ENCODE measurements around the gene IL11. TPM values are rescaled to one million over a fixed set of nuclear protein-coding genes. Genes with fewer than 3 reads are reported as not detected.

The IL11 gene
- not detected for total RNA-seq
- long read RNA-seq: 0 reads

- Histone ChIP-seq H3K36me3 (no peaks in the 10 kb centered on the region), H3K4me3 (no peak within 1 kb of the TSS), H3K4me1 (no peaks in the 10 kb centered on the region), H3K27ac (no peak within 1 kb of the TSS), H3K9me3 (no peaks in the 10 kb centered on the region), H3K27me3 (peaks cover 0 to 17% of the 10 kb centered on the region in 2 donors)
- DNase-seq: no peak
- 5% methylated on average over 29 of the region's 32 CpGs for WGBS (ENCODE audit: insufficient coverage, low coverage, low lambda C conversion rate, missing lambda C conversion rate)
- TF ChIP-seq POLR2A (IDR thresholded peaks at IDR 0.05): no peak
- no peak for TF ChIP-seq CTCF (IDR thresholded peaks at IDR 0.05)
- intact Hi-C loops (cut with DNase I): loop anchor here in 1 of 2 donors (10.0 kb wide), 1 partner anchor 76 kb away; no protein-coding TSS in a partner anchor
- no peak for ATAC-seq
These were observed at the start of gene IL11 for GRCh38 chr19:55370305-55370988. TSS of gene IL11 (minus strand) at chr19:55370463. CDS start at chr19:55370310, 153 bp downstream.

GRCh38 chr19:55419624-55420236 lies 49.5 kb upstream of the IL11 start:
- intact Hi-C loops (cut with DNase I): loop anchor here (10.0 kb wide), 2 partner anchors 125 to 275 kb away; partner anchors contain the start of gene TNNT1 (in 2 of the 2)
- H3K9me3 ChIP-seq: no peaks in the 10 kb centered on the region
- H3K4me3 ChIP-seq: no peak overlapping the region

GRCh38 chr19:55419103-55419502 lies 48.8 kb upstream of the IL11 start:
- intact Hi-C loops (cut with DNase I): loop anchor here in 1 of 2 donors (10.0 kb wide), 2 partner anchors 124 to 274 kb away; partner anchors contain the start of gene TNNT1

More at GRCh38 chr19:55419624-55420236, 49.5 kb upstream of the IL11 start:
- no peaks in the 10 kb centered on the region for H3K36me3 ChIP-seq
- ATAC-seq: peak in 1 of 4 donors; percentile 29
- no peaks in the 10 kb centered on the region for H3K27me3 ChIP-seq
- TF ChIP-seq POLR2A (IDR thresholded peaks at IDR 0.05) (no peak), CTCF (IDR thresholded peaks at IDR 0.05) (no peak)
- no peak overlapping the region for H3K27ac ChIP-seq
- H3K4me1 ChIP-seq: no peaks in the 10 kb centered on the region
- no peak for DNase-seq
- 56% methylated on average over 1 of the region's 5 CpGs for WGBS (ENCODE audit: insufficient coverage, low coverage, low lambda C conversion rate, missing lambda C conversion rate)

GRCh38 chr19:55418185-55418584 lies 47.9 kb upstream of the IL11 start:
- WGBS (ENCODE audit: insufficient coverage, low coverage, low lambda C conversion rate, missing lambda C conversion rate): 1% methylated on average over 6 of the region's 7 CpGs
- DNase-seq (peak in 2 of 3 donors; percentile 35 to 61), ATAC-seq (peak; percentile 90 to 98 (median 92))
- no peaks in the 10 kb centered on the region for H3K9me3 ChIP-seq
- no peak overlapping the region for H3K27ac ChIP-seq
- H3K27me3 ChIP-seq: no peaks in the 10 kb centered on the region
- TF ChIP-seq CTCF (IDR thresholded peaks at IDR 0.05): peak; percentile 68 to 81 (median 72)
- no peak for TF ChIP-seq POLR2A (IDR thresholded peaks at IDR 0.05)
- H3K4me1 ChIP-seq: no peaks in the 10 kb centered on the region
- intact Hi-C loops (cut with DNase I): loop anchor here in 1 of 2 donors (10.0 kb wide), 2 partner anchors 123 to 273 kb away; partner anchors contain the start of gene TNNT1
- H3K4me3 ChIP-seq: no peak overlapping the region
- no peaks in the 10 kb centered on the region for H3K36me3 ChIP-seq

More at GRCh38 chr19:55419103-55419502, 48.8 kb upstream of the IL11 start:
- H3K9me3 ChIP-seq: no peaks in the 10 kb centered on the region
- H3K27me3 ChIP-seq: no peaks in the 10 kb centered on the region
- ATAC-seq (no peak), DNase-seq (no peak)
- no peak overlapping the region for H3K27ac ChIP-seq
- no peak for TF ChIP-seq CTCF (IDR thresholded peaks at IDR 0.05)
- TF ChIP-seq POLR2A (IDR thresholded peaks at IDR 0.05): no peak
- WGBS (ENCODE audit: insufficient coverage, low coverage, low lambda C conversion rate, missing lambda C conversion rate): 48% methylated on average over 3 of the region's 5 CpGs
- no peaks in the 10 kb centered on the region for H3K36me3 ChIP-seq
- no peaks in the 10 kb centered on the region for H3K4me1 ChIP-seq
- no peak overlapping the region for H3K4me3 ChIP-seq
